Gastroesophageal sphincter (tissue), 4 donors: Measurements from ENCODE around the gene BTBD6. TPM values are rescaled to one million over a fixed set of nuclear protein-coding genes. Genes with fewer than 3 reads are reported as not detected.

Source experiments
- ATAC-seq: fragments of 150-250 bp; one replicate; pipeline ENCODE4 v1.9.1; 2016; ENCODE audit warnings: mild to moderate bottlenecking, moderate library complexity
- H3K27ac ChIP-seq, 4 donors: fragments of 200-600 bp; sonication (generic) in 3 of 4; 1 replicate in 3 of 4; 2 replicates in 1 of 4; pipeline ENCODE4 v1.5.1; 2016 to 2019
- H3K27me3 ChIP-seq: fragments of 200-600 bp; sonication (generic); one replicate; pipeline ENCODE4 v1.5.1; 2019
- H3K36me3 ChIP-seq, 2 donors: fragments of 200-600 bp; sonication (generic); one replicate each; pipeline ENCODE4 v1.5.1; 2019; ENCODE audit warnings: control low read depth in 1 of 2
- H3K4me1 ChIP-seq, 3 donors: fragments of 200-600 bp; sonication (generic); 1 replicate in 2 of 3; 2 replicates in 1 of 3; pipeline ENCODE4 v1.5.1; 2016 to 2019; ENCODE audit warnings: control low read depth in 2 of 3
- H3K4me3 ChIP-seq, 2 donors: fragments of 200-600 bp; sonication (generic); one replicate each; pipeline ENCODE4 v1.5.1; 2019; ENCODE audit warnings: mild to moderate bottlenecking in 1 of 2, moderate library complexity in 1 of 2
- H3K9me3 ChIP-seq, 3 donors: fragments of 200-600 bp; sonication (generic); one replicate each; pipeline ENCODE4 v1.5.1; 2017 to 2019; ENCODE audit warnings: control low read depth in 2 of 3
- EP300 ChIP-seq: sonication (generic); formaldehyde crosslinking; IDR thresholded peaks from one replicate; pipeline ENCODE4 v1.6.1; 2017; ENCODE audit warnings: antibody characterized with exemption, mild to moderate bottlenecking
- POLR2A ChIP-seq, 2 donors: fragments of 450-650 bp; IDR thresholded peaks; one replicate each; pipeline ENCODE4 v1.6.1; 2017; ENCODE audit warnings: antibody characterized with exemption in 2 of 2, mild to moderate bottlenecking in 2 of 2, moderate library complexity in 1 of 2
- POLR2AphosphoS5 ChIP-seq: sonication (generic); formaldehyde crosslinking; IDR thresholded peaks from one replicate; pipeline ENCODE4 v1.6.1; 2017; ENCODE audit warnings: antibody characterized with exemption
- WGBS, 2 donors: methylation state at CpG; one replicate each; pipeline ENCODE4 v1.1.5; 2018; ENCODE audit warnings: low coverage in 1 of 2; 5-methylcytosine and 5-hydroxymethylcytosine counted together
- total RNA-seq, 4 donors: library from RNA; depleted of rRNA; stranded (reverse); fragments of >200 nt; gene quantifications; one replicate each; pipeline ENCODE4 v1.1.0, GENCODE V29; 2016
- TF ChIP-seq, protein P1 (sequence below), 4 experiments: fragments of 200-600 bp in 2 of 4; fragments of 450-650 bp in 2 of 4; sonication (generic) in 1 of 4; IDR thresholded peaks; one replicate each; pipeline ENCODE4 v1.5.1; 2017 to 2019; ENCODE audit warnings: antibody characterized with exemption in 4 of 4, mild to moderate bottlenecking in 2 of 4, moderate library complexity in 2 of 4

The BTBD6 gene
- total RNA-seq, 4 donors from 2014 or later: 50.9 to 80.7 (median 66.1) TPM

- Histone ChIP-seq H3K9me3 (no peaks in the 10 kb centered on the region), H3K4me3 (no peak overlapping the region), H3K27me3 (no peaks in the 10 kb centered on the region), H3K36me3 (peaks cover 0 to 45% of the 10 kb centered on the region in 2 donors), H3K4me1 (peaks cover 0 to 30% (median 3%) of the 10 kb centered on the region in 3 donors), H3K27ac (no peak overlapping the region)
- TF ChIP-seq POLR2AphosphoS5 (peak; percentile 18), POLR2A (IDR thresholded peaks at IDR 0.05) (no peak), EP300 (no peak)
- TF ChIP-seq, protein P1, sequence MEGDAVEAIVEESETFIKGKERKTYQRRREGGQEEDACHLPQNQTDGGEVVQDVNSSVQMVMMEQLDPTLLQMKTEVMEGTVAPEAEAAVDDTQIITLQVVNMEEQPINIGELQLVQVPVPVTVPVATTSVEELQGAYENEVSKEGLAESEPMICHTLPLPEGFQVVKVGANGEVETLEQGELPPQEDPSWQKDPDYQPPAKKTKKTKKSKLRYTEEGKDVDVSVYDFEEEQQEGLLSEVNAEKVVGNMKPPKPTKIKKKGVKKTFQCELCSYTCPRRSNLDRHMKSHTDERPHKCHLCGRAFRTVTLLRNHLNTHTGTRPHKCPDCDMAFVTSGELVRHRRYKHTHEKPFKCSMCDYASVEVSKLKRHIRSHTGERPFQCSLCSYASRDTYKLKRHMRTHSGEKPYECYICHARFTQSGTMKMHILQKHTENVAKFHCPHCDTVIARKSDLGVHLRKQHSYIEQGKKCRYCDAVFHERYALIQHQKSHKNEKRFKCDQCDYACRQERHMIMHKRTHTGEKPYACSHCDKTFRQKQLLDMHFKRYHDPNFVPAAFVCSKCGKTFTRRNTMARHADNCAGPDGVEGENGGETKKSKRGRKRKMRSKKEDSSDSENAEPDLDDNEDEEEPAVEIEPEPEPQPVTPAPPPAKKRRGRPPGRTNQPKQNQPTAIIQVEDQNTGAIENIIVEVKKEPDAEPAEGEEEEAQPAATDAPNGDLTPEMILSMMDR (IDR thresholded peaks at IDR 0.05): peak in 3 of 4 experiments; percentile 28 to 64 (median 47)
- 50 to 69% methylated on average over 6 to 19 of the region's 23 CpGs for WGBS, 2 donors
- peak; percentile 25 for ATAC-seq
These were observed 33.2 kb downstream of the BTBD6 start for GRCh38 chr14:105281371-105282097.

GRCh38 chr14:105282098-105282725 lies 33.9 kb downstream of the BTBD6 start:
- no peaks in the 10 kb centered on the region for H3K9me3 ChIP-seq

GRCh38 chr14:105283028-105283427 lies 34.7 kb downstream of the BTBD6 start:
- Histone ChIP-seq H3K4me1 (peaks cover 0 to 21% (median 0%) of the 10 kb centered on the region in 3 donors), H3K4me3 (no peak overlapping the region), H3K27me3 (no peaks in the 10 kb centered on the region), H3K9me3 (no peaks in the 10 kb centered on the region), H3K36me3 (peaks cover 0 to 45% of the 10 kb centered on the region in 2 donors), H3K27ac (no peak overlapping the region)
- TF ChIP-seq EP300: no peak
- no peak for TF ChIP-seq POLR2AphosphoS5
- no peak for TF ChIP-seq POLR2A (IDR thresholded peaks at IDR 0.05)
- TF ChIP-seq, protein P1 (IDR thresholded peaks at IDR 0.05): no peak
- ATAC-seq: no peak
- 74% methylated on average over 10 of the region's 10 CpGs; no CpG with 5 or more reads in 1 of the 2 donors for WGBS, 2 donors

More at GRCh38 chr14:105282098-105282725, 33.9 kb downstream of the BTBD6 start:
- Histone ChIP-seq H3K27me3 (no peaks in the 10 kb centered on the region), H3K27ac (no peak overlapping the region), H3K4me1 (peaks cover 0 to 30% (median 3%) of the 10 kb centered on the region in 3 donors), H3K36me3 (peaks cover 0 to 45% of the 10 kb centered on the region in 2 donors), H3K4me3 (no peak overlapping the region)
- no peak for ATAC-seq
- no peak for TF ChIP-seq EP300
- TF ChIP-seq, protein P1 (IDR thresholded peaks at IDR 0.05): no peak
- no peak for TF ChIP-seq POLR2A (IDR thresholded peaks at IDR 0.05)
- TF ChIP-seq POLR2AphosphoS5: no peak
- 68 to 80% methylated on average over 1 to 16 of the region's 16 CpGs for WGBS, 2 donors

DNA sequence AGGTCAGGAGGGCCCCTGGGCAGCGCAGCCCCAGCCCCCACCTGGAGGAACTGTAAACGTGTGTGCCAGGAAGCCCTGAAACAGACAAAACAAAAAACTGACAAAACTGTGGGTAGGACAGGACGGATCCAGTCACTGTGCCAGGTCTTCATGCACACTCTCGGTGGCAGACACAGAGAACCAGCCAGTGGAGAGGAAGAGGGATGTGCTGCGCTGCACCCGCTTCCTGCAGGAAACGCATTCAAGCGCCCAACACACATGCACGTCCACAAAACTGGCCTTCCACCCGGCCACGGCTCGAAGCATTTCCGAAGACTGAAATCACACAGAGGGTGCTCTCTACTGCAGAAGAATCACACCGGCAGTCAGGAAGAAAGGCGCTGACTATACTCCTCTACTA lies 35.6 kb downstream of the BTBD6 start:
- H3K27ac ChIP-seq: no peak overlapping the region
- peaks cover 0 to 45% of the 10 kb centered on the region in 2 donors for H3K36me3 ChIP-seq
- no peak overlapping the region for H3K4me3 ChIP-seq
- 63 to 80% methylated on average over 1 to 14 of the region's 15 CpGs for WGBS, 2 donors
- no peak for ATAC-seq
- no peaks in the 10 kb centered on the region for H3K9me3 ChIP-seq
- H3K27me3 ChIP-seq: no peaks in the 10 kb centered on the region
- TF ChIP-seq POLR2A (IDR thresholded peaks at IDR 0.05) (no peak), POLR2AphosphoS5 (no peak), EP300 (no peak)
- TF ChIP-seq, protein P1 (IDR thresholded peaks at IDR 0.05): no peak
- H3K4me1 ChIP-seq: peaks cover 0 to 20% (median 0%) of the 10 kb centered on the region in 3 donors
